Endothelial cell of umbilical vein (primary cell): ENCODE results near the gene CDH20. TPM values are rescaled to one million over a fixed set of nuclear protein-coding genes. Genes with fewer than 3 reads are reported as not detected.

Source experiments
- BruUV-seq: library from RNA; stranded (reverse); fragments of 400-500 nt; replicated peaks from 2 replicates; lab custom pipeline; 2021; lab: Mats Ljungman, UMichigan
- CTCF ChIA-PET: fragments of 300-600, 350-600 bp; sonication (Branson Sonifier 250); formaldehyde crosslinking; loops from one replicate; lab custom pipeline; 2021; ENCODE audit warnings: antibody characterized with exemption, inconsistent platforms; lab: Charles Lee
- POLR2A ChIA-PET: fragments of 300-600, 350-600 bp; sonication (Branson Sonifier 250); formaldehyde crosslinking; loops from one replicate; lab custom pipeline; 2021; ENCODE audit warnings: antibody characterized with exemption, inconsistent platforms; lab: Charles Lee
- DNase-seq: peaks from one replicate; pipeline ENCODE4 v3.0.0-alpha.2; 2011; ENCODE audit warnings: low read depth, low spot score
- FAIRE-seq: peaks from 2 replicates; lab custom pipeline; 2011; peaks lifted over from hg19 to GRCh38; lab: Jason Lieb, UNC
- H2AFZ ChIP-seq: 2 replicates; pipeline ENCODE4 v1.6.0; 2012; ENCODE audit warnings: low read depth, low read length, control low read depth, inconsistent platforms
- H3K27ac ChIP-seq: 2 replicates; pipeline ENCODE4 v1.5.1; 2011; ENCODE audit warnings: low read depth, mild to moderate bottlenecking, control low read depth, low read length, moderate library complexity; ENCODE audit not compliant: insufficient read depth
- H3K27me3 ChIP-seq, 2 experiments: 2 replicates each; pipeline versions ENCODE4 v1.6.0 to v1.6.1; 2011; ENCODE audit warnings: low read length in 2 of 2, mixed read lengths in 1 of 2; ENCODE audit not compliant: control insufficient read depth in 2 of 2, insufficient read depth in 2 of 2
- H3K36me3 ChIP-seq, 2 experiments: 2 replicates in 1 of 2; 3 replicates in 1 of 2; pipeline ENCODE4 v1.5.1; 2011; ENCODE audit warnings: low read length in 2 of 2, mild to moderate bottlenecking in 1 of 2, moderate library complexity in 1 of 2; ENCODE audit not compliant: control insufficient read depth in 2 of 2, insufficient read depth in 2 of 2; ENCODE audit errors: extremely low read depth in 1 of 2
- H3K4me1 ChIP-seq: 3 replicates; pipeline ENCODE4 v1.5.1; 2011; ENCODE audit warnings: mild to moderate bottlenecking, low read length; ENCODE audit not compliant: control insufficient read depth, insufficient read depth; ENCODE audit errors: extremely low read depth
- H3K4me2 ChIP-seq: 2 replicates; pipeline ENCODE4 v1.6.1; 2011; ENCODE audit warnings: low read length, control low read depth, mixed read lengths; ENCODE audit not compliant: insufficient read depth
- H3K4me3 ChIP-seq, 3 experiments: fragments of 200-600 bp in 1 of 3; sonication (generic), shearing (Covaris generic) in 1 of 3; replicated peaks in 1 of 3; 2 replicates each; pipeline ENCODE4 v1.5.1; 2011 to 2016; ENCODE audit warnings: control low read depth in 3 of 3, low read length in 3 of 3, mild to moderate bottlenecking in 2 of 3, inconsistent platforms in 1 of 3, low read depth in 1 of 3, moderate library complexity in 1 of 3; ENCODE audit not compliant: insufficient read depth in 1 of 3
- H3K79me2 ChIP-seq: 2 replicates; pipeline ENCODE4 v1.6.0; 2012; ENCODE audit warnings: low read length, inconsistent platforms; ENCODE audit not compliant: control insufficient read depth, insufficient read depth
- H3K9ac ChIP-seq: replicated peaks from 2 replicates; pipeline ENCODE3; 2011; ENCODE audit warnings: low read length, control low read depth; ENCODE audit not compliant: insufficient read depth; ENCODE audit errors: extremely low read depth
- H3K9me1 ChIP-seq: replicated peaks from 3 replicates; pipeline ENCODE4 v1.6.0; 2011; ENCODE audit warnings: mild to moderate bottlenecking, low read length; ENCODE audit not compliant: control insufficient read depth, insufficient read depth; ENCODE audit errors: extremely low read depth
- H3K9me3 ChIP-seq: replicated peaks from 2 replicates; pipeline ENCODE4 v1.5.1; 2012; ENCODE audit warnings: low read length, inconsistent platforms; ENCODE audit not compliant: control insufficient read depth, insufficient read depth
- H4K20me1 ChIP-seq: replicated peaks from 2 replicates; pipeline ENCODE3; 2011; ENCODE audit warnings: mild to moderate bottlenecking, low read length; ENCODE audit not compliant: control insufficient read depth, insufficient read depth; ENCODE audit errors: extremely low read depth
- CTCF ChIP-seq, 2 donors: IDR thresholded peaks; 1 replicate in 1 of 2; 2 replicates in 1 of 2; pipeline ENCODE4 v1.5.1; 2011; ENCODE audit warnings: low read length in 2 of 2, mild to moderate bottlenecking in 2 of 2, moderate library complexity in 2 of 2, control low read depth in 1 of 2, inconsistent platforms in 1 of 2, low read depth in 1 of 2; ENCODE audit not compliant: insufficient read depth in 1 of 2; ENCODE audit errors: extremely low read depth in 1 of 2
- EZH2 ChIP-seq: IDR thresholded peaks from 2 replicates; pipeline ENCODE4 v1.6.1; 2012; ENCODE audit warnings: borderline replicate concordance, low read depth, mild to moderate bottlenecking, moderate library complexity, low read length, inconsistent platforms; ENCODE audit not compliant: severe bottlenecking
- FOS ChIP-seq: IDR thresholded peaks from 2 replicates; pipeline ENCODE4 v1.6.1; 2011; ENCODE audit warnings: mild to moderate bottlenecking, low read length, moderate library complexity, borderline replicate concordance; ENCODE audit not compliant: insufficient read depth
- GATA2 ChIP-seq: IDR thresholded peaks from 2 replicates; pipeline ENCODE4 v1.7.0; 2011; ENCODE audit warnings: low read depth, mild to moderate bottlenecking, moderate library complexity, mixed read lengths, low read length; ENCODE audit not compliant: insufficient read length, insufficient read depth
- JUN ChIP-seq: IDR thresholded peaks from 2 replicates; pipeline ENCODE4 v1.6.1; 2011; ENCODE audit warnings: borderline replicate concordance, low read depth; ENCODE audit not compliant: insufficient read length, insufficient read depth
- MAX ChIP-seq: IDR thresholded peaks from 2 replicates; pipeline ENCODE4 v1.6.1; 2011; ENCODE audit not compliant: insufficient read depth, insufficient read length
- MYC ChIP-seq: IDR thresholded peaks from one replicate; pipeline ENCODE4 v1.6.1; 2011; ENCODE audit warnings: mild to moderate bottlenecking, low read depth, low read length
- POLR2A ChIP-seq: IDR thresholded peaks from 2 replicates; pipeline ENCODE4 v1.6.1; 2012; ENCODE audit warnings: low read depth, mild to moderate bottlenecking, control low read depth, low read length
- POLR2AphosphoS5 ChIP-seq: IDR thresholded peaks from 2 replicates; pipeline ENCODE4 v1.6.1; 2012; ENCODE audit warnings: low read depth, mild to moderate bottlenecking, control low read depth, low read length, moderate library complexity; ENCODE audit not compliant: insufficient read depth
- dilution Hi-C: fragments of 300-500 bp; cut with MboI; formaldehyde crosslinking; loops from one replicate; pipeline ENCODE4 v1.15.0; 2019; ENCODE audit warnings: low sequenced_read_pairs; ENCODE audit not compliant: extremely low pct_ligation_motif_present
- intact Hi-C: fragments of 100-400 bp; cut with micrococcal nuclease; formaldehyde crosslinking; loops from one replicate; pipeline ENCODE4 v1.10.0; 2022
- polyA plus RNA-seq, 4 experiments: library from polyadenylated mRNA; depleted of rRNA in 3 of 4; stranded (reverse) in 3 of 4; unstranded in 1 of 4; fragments of >200 nt; gene quantifications; 2 replicates each; pipeline versions ENCODE4 v1.2.1 to v1.2.3, GENCODE V29; 2011 to 2012; ENCODE audit warnings: missing spikeins in 1 of 4
- total RNA-seq: library from RNA; stranded (reverse); gene quantifications from 2 replicates; pipeline ENCODE4 v1.2.3, GENCODE V29; 2021

CDH20 gene
- total and polyA plus RNA-seq, 2 donors (not counting 3 experiments of a cell fraction or from before 2014, with no cell fraction given) = not detected

GRCh38 chr18:61326407-61326806 is 6.8 kb upstream of the CDH20 start:
- BruUV-seq = no TSS peak
- Histone ChIP-seq H3K9me1 (no peaks in the 10 kb centered on the region), H3K4me1 (no peaks in the 10 kb centered on the region), H3K4me2 (no peak overlapping the region), H2AFZ (no peak overlapping the region), H3K4me3 (no peak overlapping the region), H4K20me1 (no peaks in the 10 kb centered on the region), H3K79me2 (no peaks in the 10 kb centered on the region), H3K27ac (no peak overlapping the region), H3K36me3 (no peaks in the 10 kb centered on the region), H3K9ac (no peak overlapping the region), H3K9me3 (no peaks in the 10 kb centered on the region), H3K27me3 (no peaks in the 10 kb centered on the region)
- POLR2A ChIA-PET = no interaction called here
- no peak for FAIRE-seq
- no peak for DNase-seq
- CTCF ChIA-PET = interaction anchor here (0.6 to 1.1 kb wide), 3 partner anchors 176 to 805 kb away, joined by 4 to 7 read pairs (median 4); no protein-coding TSS in a partner anchor
- TF ChIP-seq EZH2 = no peak
- TF ChIP-seq GATA2 = no peak
- TF ChIP-seq POLR2A = no peak
- no peak for TF ChIP-seq POLR2AphosphoS5
- TF ChIP-seq MYC = no peak
- no peak for TF ChIP-seq MAX
- no peak for TF ChIP-seq FOS
- no peak for TF ChIP-seq CTCF (IDR thresholded peaks at IDR 0.05; ENCODE audit: extremely low read depth in 1 of 2, insufficient read depth in 1 of 2, low read depth in 1 of 2, low read length in 2 of 2)
- TF ChIP-seq JUN = no peak
- intact Hi-C loops (no loop called here), dilution Hi-C loops (no loop called here)
